ENCODE results near the gene MFAP1. TPM values are rescaled to one million over a fixed set of nuclear protein-coding genes. Genes with fewer than 3 reads are reported as not detected.
"Not testable (repeated sequence)": the region's sequence is repeated elsewhere in the genome, so short reads cannot be mapped to it uniquely, and the experiment has no call there.

Gene MFAP1
- total and polyA plus RNA-seq, 7 donors, result 17.2 to 31.4 (median 20.9) TPM

DNA sequence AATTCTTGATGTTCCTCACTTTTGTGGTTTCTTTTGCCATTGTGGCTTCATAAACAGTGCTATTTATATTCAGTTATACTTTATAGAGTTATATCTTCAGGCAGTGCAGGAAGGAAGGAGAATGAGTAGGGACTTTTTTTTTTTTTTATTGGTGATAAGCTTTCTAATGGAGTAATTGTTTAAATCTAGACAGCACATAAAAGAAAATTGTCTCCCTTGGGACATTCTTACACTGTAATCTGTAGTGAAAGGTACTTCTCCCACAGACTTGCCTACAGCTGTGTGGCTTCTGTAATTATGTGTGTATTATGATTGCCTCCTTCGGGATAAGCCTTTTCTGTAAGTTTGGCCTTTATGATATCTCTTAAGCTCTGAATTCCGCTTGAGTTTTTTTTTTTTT, 43.9 kb upstream of the MFAP1 start:
- no peaks in the 10 kb centered on the region for H3K4me1 ChIP-seq
- intact Hi-C loops (cut with DNase I), result no loop called here
- H3K9me3 ChIP-seq, result no peaks in the 10 kb centered on the region
- WGBS, 3 donors, result 90 to 93% (median 92%) methylated on average over 2 of the region's 2 CpGs
- ATAC-seq, result no peak
- no peak overlapping the region for H3K4me3 ChIP-seq
- no peaks in the 10 kb centered on the region for H3K27me3 ChIP-seq (ENCODE audit: insufficient read depth in 3 of 3, low read length in 2 of 3)
- H3K27ac ChIP-seq, result no peak overlapping the region
- no peak for TF ChIP-seq CTCF (IDR thresholded peaks at IDR 0.05)
- no peak for DNase-seq
- H3K36me3 ChIP-seq (ENCODE audit: insufficient read depth in 1 of 2, low read depth in 1 of 2), result no peaks in the 10 kb centered on the region

GRCh38 chr15:43867096-43867495, 42.6 kb upstream of the MFAP1 start:
- H3K9me3 ChIP-seq, result no peaks in the 10 kb centered on the region
- H3K4me1 ChIP-seq, result no peaks in the 10 kb centered on the region
- no peak overlapping the region for H3K27ac ChIP-seq
- H3K27me3 ChIP-seq (ENCODE audit: insufficient read depth in 3 of 3, low read length in 2 of 3), result no peaks in the 10 kb centered on the region
- no peak for DNase-seq
- intact Hi-C loops (cut with DNase I), result no loop called here
- TF ChIP-seq CTCF (IDR thresholded peaks at IDR 0.05), result no peak
- H3K4me3 ChIP-seq, result no peak overlapping the region
- no peak for ATAC-seq
- no peaks in the 10 kb centered on the region for H3K36me3 ChIP-seq (ENCODE audit: insufficient read depth in 1 of 2, low read depth in 1 of 2)
- 94 to 96% (median 96%) methylated on average over 5 of the region's 5 CpGs for WGBS, 3 donors

DNA sequence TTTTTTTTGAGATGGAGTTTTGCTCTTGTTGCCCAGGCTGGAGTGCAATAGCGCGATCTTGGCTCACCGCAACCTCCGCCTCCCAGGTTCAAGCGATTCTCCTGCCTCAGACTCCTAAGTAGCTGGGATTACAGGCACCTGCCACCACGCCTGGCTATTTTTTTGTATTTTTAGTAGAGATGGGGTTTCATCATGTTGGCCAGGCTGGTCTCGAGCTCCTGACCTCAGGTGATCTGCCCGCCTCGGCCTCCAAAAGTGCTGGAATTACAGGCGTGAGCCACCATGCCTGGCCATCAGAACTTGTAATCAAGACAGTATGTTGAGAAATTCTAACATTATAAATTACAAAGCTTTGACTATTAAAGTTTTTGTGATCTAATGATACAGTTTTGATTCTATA, 42.1 kb upstream of the MFAP1 start:
- H3K4me1 ChIP-seq; intact Hi-C loops (cut with DNase I); H3K27me3 ChIP-seq (ENCODE audit: insufficient read depth in 3 of 3, low read length in 2 of 3); H3K36me3 ChIP-seq (ENCODE audit: insufficient read depth in 1 of 2, low read depth in 1 of 2); H3K4me3 ChIP-seq; DNase-seq; H3K27ac ChIP-seq; ATAC-seq; H3K9me3 ChIP-seq: not testable (repeated sequence)
- WGBS, 3 donors, result 95 to 97% (median 96%) methylated on average over 6 to 10 of the region's 10 CpGs

DNA sequence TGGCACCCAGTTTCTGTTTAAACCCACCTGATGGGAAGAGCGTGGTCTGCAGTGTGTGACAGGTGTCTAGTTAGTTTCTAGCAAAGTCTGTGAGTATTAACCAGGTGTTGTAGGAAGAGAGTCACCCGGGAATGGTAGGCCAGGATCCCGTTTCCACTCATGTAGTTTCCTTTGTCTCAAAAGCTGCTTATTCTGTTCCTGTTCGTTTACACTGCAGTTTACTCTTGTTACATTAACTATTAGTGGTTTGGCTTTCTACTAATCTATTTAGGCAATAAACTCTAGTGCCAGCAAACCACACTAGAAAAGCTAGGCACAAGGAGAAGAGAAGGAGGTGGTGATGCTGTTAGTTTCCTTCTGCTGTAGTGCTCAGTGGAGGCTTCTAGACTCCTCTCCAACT, 35.1 kb upstream of the MFAP1 start:
- Histone ChIP-seq H3K4me3 (no peak overlapping the region), H3K27me3 (ENCODE audit: insufficient read depth in 3 of 3, low read length in 2 of 3) (no peaks in the 10 kb centered on the region), H3K36me3 (ENCODE audit: insufficient read depth in 1 of 2, low read depth in 1 of 2) (no peaks in the 10 kb centered on the region), H3K9me3 (no peaks in the 10 kb centered on the region), H3K27ac (no peak overlapping the region), H3K4me1 (no peaks in the 10 kb centered on the region)
- DNase-seq (no peak), ATAC-seq (no peak)
- intact Hi-C loops (cut with DNase I), result no loop called here
- 65 to 71% (median 67%) methylated on average over 4 of the region's 4 CpGs for WGBS, 3 donors
- no peak for TF ChIP-seq CTCF (IDR thresholded peaks at IDR 0.05)

- H3K4me3 ChIP-seq, result no peak overlapping the region
- no peaks in the 10 kb centered on the region for H3K27me3 ChIP-seq (ENCODE audit: insufficient read depth in 3 of 3, low read length in 2 of 3)
- DNase-seq, result no peak
- no peaks in the 10 kb centered on the region for H3K4me1 ChIP-seq
- no peaks in the 10 kb centered on the region for H3K36me3 ChIP-seq (ENCODE audit: insufficient read depth in 1 of 2, low read depth in 1 of 2)
- no peak for ATAC-seq
- no peaks in the 10 kb centered on the region for H3K9me3 ChIP-seq
- no peak for TF ChIP-seq CTCF (IDR thresholded peaks at IDR 0.05)
- no peak overlapping the region for H3K27ac ChIP-seq
- intact Hi-C loops (cut with DNase I), result no loop called here
- 94 to 96% (median 95%) methylated on average over 6 of the region's 6 CpGs for WGBS, 3 donors
These were observed 30.3 kb upstream of the MFAP1 start for GRCh38 chr15:43854801-43855200.

Data from psoas muscle (tissue), 8 donors.